ENCODE measurements around the gene DCBLD1.

The DCBLD1 gene

GRCh38 chr6:117550618-117551242 lies 68.3 kb downstream of the DCBLD1 start:
- no peaks in the 10 kb centered on the region for H3K27me3 ChIP-seq (ENCODE audit: control insufficient read depth, insufficient read depth, low read length)
- no peak for TF ChIP-seq CTCF (IDR thresholded peaks at IDR 0.05)
- H3K79me2 ChIP-seq = no peaks in the 10 kb centered on the region
- H3K9me3 ChIP-seq (ENCODE audit: control insufficient read depth, low read length) = no peaks in the 10 kb centered on the region
- H3K4me2 ChIP-seq (ENCODE audit: low read length) = no peak overlapping the region
- H2AFZ ChIP-seq = no peak overlapping the region
- H3K9ac ChIP-seq = no peak overlapping the region
- no peaks in the 10 kb centered on the region for H3K36me3 ChIP-seq (ENCODE audit: control insufficient read depth, insufficient read depth, low read length)
- peaks cover 3% of the 10 kb centered on the region for H3K4me1 ChIP-seq
- no peak overlapping the region for H3K4me3 ChIP-seq (ENCODE audit: low read depth, low read length)
- H3K27ac ChIP-seq = no peak overlapping the region

- Histone ChIP-seq H3K36me3 (ENCODE audit: control insufficient read depth, insufficient read depth, low read length) (no peaks in the 10 kb centered on the region), H2AFZ (no peak overlapping the region), H3K27me3 (ENCODE audit: control insufficient read depth, insufficient read depth, low read length) (no peaks in the 10 kb centered on the region), H3K79me2 (no peaks in the 10 kb centered on the region), H3K4me3 (ENCODE audit: low read depth, low read length) (no peak overlapping the region), H3K27ac (no peak overlapping the region), H3K4me2 (ENCODE audit: low read length) (no peak overlapping the region), H3K4me1 (peaks cover under 1% of the 10 kb centered on the region), H3K9me3 (ENCODE audit: control insufficient read depth, low read length) (no peaks in the 10 kb centered on the region), H3K9ac (no peak overlapping the region)
- TF ChIP-seq CTCF (IDR thresholded peaks at IDR 0.05) = no peak
Observed at GRCh38 chr6:117552618-117553017, 70.1 kb downstream of the DCBLD1 start.

GRCh38 chr6:117553142-117553541 lies 70.7 kb downstream of the DCBLD1 start:
- no peak overlapping the region for H3K27ac ChIP-seq
- H3K79me2 ChIP-seq = no peaks in the 10 kb centered on the region
- no peaks in the 10 kb centered on the region for H3K36me3 ChIP-seq (ENCODE audit: control insufficient read depth, insufficient read depth, low read length)
- TF ChIP-seq CTCF (IDR thresholded peaks at IDR 0.05) = no peak
- H2AFZ ChIP-seq = no peak overlapping the region
- no peak overlapping the region for H3K4me2 ChIP-seq (ENCODE audit: low read length)
- H3K4me1 ChIP-seq = no peaks in the 10 kb centered on the region
- H3K9me3 ChIP-seq (ENCODE audit: control insufficient read depth, low read length) = no peaks in the 10 kb centered on the region
- no peak overlapping the region for H3K4me3 ChIP-seq (ENCODE audit: low read depth, low read length)
- H3K27me3 ChIP-seq (ENCODE audit: control insufficient read depth, insufficient read depth, low read length) = no peaks in the 10 kb centered on the region
- no peak overlapping the region for H3K9ac ChIP-seq

- no peak overlapping the region for H3K9ac ChIP-seq
- no peak for TF ChIP-seq CTCF (IDR thresholded peaks at IDR 0.05)
Observed at GRCh38 chr6:117555262-117555849, 72.9 kb downstream of the DCBLD1 start.

More at GRCh38 chr6:117555262-117555849, 72.9 kb downstream of the DCBLD1 start:
- Histone ChIP-seq H3K27me3 (ENCODE audit: control insufficient read depth, insufficient read depth, low read length) (no peaks in the 10 kb centered on the region), H3K4me3 (ENCODE audit: low read depth, low read length) (no peak overlapping the region), H3K27ac (no peak overlapping the region), H3K9me3 (ENCODE audit: control insufficient read depth, low read length) (no peaks in the 10 kb centered on the region), H2AFZ (no peak overlapping the region), H3K36me3 (ENCODE audit: control insufficient read depth, insufficient read depth, low read length) (no peaks in the 10 kb centered on the region), H3K79me2 (no peaks in the 10 kb centered on the region), H3K4me2 (ENCODE audit: low read length) (no peak overlapping the region), H3K4me1 (no peaks in the 10 kb centered on the region)
